DOHH2 (cell line): ENCODE measurements around the gene TOMM22.

Experiments used
- CTCF ChIP-seq: fragments of 200-600 bp; sonication (generic); IDR thresholded peaks from one replicate; pipeline ENCODE4 v1.5.1; 2014; ENCODE audit warnings: antibody characterized with exemption, mild to moderate bottlenecking, low read depth, low read length; ENCODE audit not compliant: poor library complexity, severe bottlenecking
- EZH2phosphoT487 ChIP-seq: fragments of 200-600 bp; sonication (generic); IDR thresholded peaks from 2 replicates; pipeline ENCODE4 v1.6.1; 2017; ENCODE audit warnings: borderline replicate concordance, mild to moderate bottlenecking, antibody characterized with exemption, low read length, moderate library complexity, mixed read lengths

- TF ChIP-seq CTCF (no peak), EZH2phosphoT487 (no peak)
These were observed 43.0 kb upstream of the TOMM22 start for GRCh38 chr22:38638728-38639127.
